ENCODE results near the gene KIR3DL3.
"Not testable (repeated sequence)": the region's sequence is repeated elsewhere in the genome, so short reads cannot be mapped to it uniquely, and the experiment has no call there.

Gene KIR3DL3

GRCh38 chr19:54724142-54724541, at the start of gene KIR3DL3:
TSS of gene KIR3DL3 (plus strand) at chr19:54724442. CDS start at chr19:54724497, 55 bp downstream.
- no peak for DNase-seq (ENCODE audit: low read depth)

- DNase-seq (ENCODE audit: low read depth) = peak; percentile 22
These were observed 47.9 kb upstream of the KIR3DL3 start for GRCh38 chr19:54676210-54676834.

- no peak for DNase-seq (ENCODE audit: low read depth)
These were observed 47.0 kb upstream of the KIR3DL3 start for GRCh38 chr19:54677217-54677616.

- DNase-seq (ENCODE audit: low read depth) = not testable (repeated sequence)
These were observed 42.6 kb upstream of the KIR3DL3 start for GRCh38 chr19:54681596-54681995.

GRCh38 chr19:54682306-54682856, 41.9 kb upstream of the KIR3DL3 start:
- no peak for DNase-seq (ENCODE audit: low read depth)

- DNase-seq (ENCODE audit: low read depth) = no peak
These were observed 39.7 kb upstream of the KIR3DL3 start for GRCh38 chr19:54684527-54684926.

- no peak for DNase-seq (ENCODE audit: low read depth)
These were observed 32.5 kb upstream of the KIR3DL3 start for GRCh38 chr19:54691582-54692297.

- DNase-seq (ENCODE audit: low read depth) = no peak
These were observed 32.0 kb upstream of the KIR3DL3 start for GRCh38 chr19:54692298-54692615.

GRCh38 chr19:54694648-54695047, 29.6 kb upstream of the KIR3DL3 start:
- DNase-seq (ENCODE audit: low read depth) = no peak

- no peak for DNase-seq (ENCODE audit: low read depth)
These were observed 28.1 kb upstream of the KIR3DL3 start for GRCh38 chr19:54696117-54696548.

GRCh38 chr19:54696766-54697165, 27.5 kb upstream of the KIR3DL3 start:
- no peak for DNase-seq (ENCODE audit: low read depth)

- not testable (repeated sequence) for DNase-seq (ENCODE audit: low read depth)
These were observed 26.5 kb upstream of the KIR3DL3 start for GRCh38 chr19:54697716-54698115.

GRCh38 chr19:54704928-54705327, 19.3 kb upstream of the KIR3DL3 start:
- DNase-seq (ENCODE audit: low read depth) = no peak

GRCh38 chr19:54707962-54708361, 16.3 kb upstream of the KIR3DL3 start:
- DNase-seq (ENCODE audit: low read depth) = no peak

GRCh38 chr19:54708781-54709180, 15.5 kb upstream of the KIR3DL3 start:
- DNase-seq (ENCODE audit: low read depth) = no peak

GRCh38 chr19:54709212-54709948, 14.9 kb upstream of the KIR3DL3 start:
- no peak for DNase-seq (ENCODE audit: low read depth)

GRCh38 chr19:54709956-54710355, 14.3 kb upstream of the KIR3DL3 start:
- DNase-seq (ENCODE audit: low read depth) = not testable (repeated sequence)

GRCh38 chr19:54724644-54725043, 402 bp downstream of the KIR3DL3 start:
- no peak for DNase-seq (ENCODE audit: low read depth)

GRCh38 chr19:54725321-54725720, 1.1 kb downstream of the KIR3DL3 start:
- no peak for DNase-seq (ENCODE audit: low read depth)

GRCh38 chr19:54727562-54727961, 3.3 kb downstream of the KIR3DL3 start:
- DNase-seq (ENCODE audit: low read depth) = no peak

GRCh38 chr19:54728167-54728566, 3.9 kb downstream of the KIR3DL3 start:
- DNase-seq (ENCODE audit: low read depth) = no peak

- DNase-seq (ENCODE audit: low read depth) = no peak
These were observed 5.4 kb downstream of the KIR3DL3 start for GRCh38 chr19:54729416-54730188.
